ENCODE data around the gene EXOC3L4. TPM values are rescaled to one million over a fixed set of nuclear protein-coding genes. Genes with fewer than 3 reads are reported as not detected.

Gene EXOC3L4
- total RNA-seq, 1 experiment from 2014 or later = not detected

GRCh38 chr14:103144085-103144484, 49.6 kb downstream of the EXOC3L4 start:
- peak; percentile 64 for DNase-seq (ENCODE audit: unreplicated experiment)
- CTCF ChIA-PET = no interaction called here
- Mint-ChIP-seq H3K36me3 (ENCODE audit: insufficient read depth, unreplicated experiment) (no peaks in the 10 kb centered on the region), H3K27ac (ENCODE audit: low read depth, unreplicated experiment) (no peak overlapping the region), H3K4me1 (ENCODE audit: insufficient read depth, unreplicated experiment) (peaks cover 23% of the 10 kb centered on the region), H3K27me3 (ENCODE audit: insufficient read depth, unreplicated experiment) (peaks cover 19% of the 10 kb centered on the region), H3K4me3 (ENCODE audit: unreplicated experiment) (no peak overlapping the region), H3K9me3 (ENCODE audit: unreplicated experiment) (no peaks in the 10 kb centered on the region)
- POLR2A ChIA-PET = interaction anchor here (0.7 to 2.5 kb wide), 2 partner anchors 13 kb away, joined by 3 to 6 read pairs; no protein-coding TSS in a partner anchor
- intact Hi-C loops (cut with micrococcal nuclease) = loop anchor here (5.0 kb wide), 2 partner anchors 37 to 43 kb away; no protein-coding TSS in a partner anchor
- no TSS peak for BruUV-seq (replicated peaks)
- TF ChIP-seq CTCF (IDR thresholded peaks at IDR 0.05; ENCODE audit: unreplicated experiment) = no peak

- intact Hi-C loops (cut with micrococcal nuclease) = no loop called here
- Mint-ChIP-seq H3K4me3 (ENCODE audit: unreplicated experiment) (no peak overlapping the region), H3K9me3 (ENCODE audit: unreplicated experiment) (no peaks in the 10 kb centered on the region), H3K27me3 (ENCODE audit: insufficient read depth, unreplicated experiment) (peaks cover 19% of the 10 kb centered on the region), H3K4me1 (ENCODE audit: insufficient read depth, unreplicated experiment) (peaks cover 12% of the 10 kb centered on the region), H3K36me3 (ENCODE audit: insufficient read depth, unreplicated experiment) (no peaks in the 10 kb centered on the region), H3K27ac (ENCODE audit: low read depth, unreplicated experiment) (no peak overlapping the region)
- ChIA-PET POLR2A (interaction anchor here (1.0 kb wide), 1 partner anchor 9 kb away, joined by 3 read pairs; no protein-coding TSS in a partner anchor), CTCF (interaction anchor here (1.2 kb wide), 1 partner anchor 40 kb away, joined by 4 read pairs; no protein-coding TSS in a partner anchor)
- DNase-seq (ENCODE audit: unreplicated experiment) = no peak
- BruUV-seq (replicated peaks) = no TSS peak
- TF ChIP-seq CTCF (IDR thresholded peaks at IDR 0.05; ENCODE audit: unreplicated experiment) = no peak
Observed at GRCh38 chr14:103146141-103146709, 51.7 kb downstream of the EXOC3L4 start.

GRCh38 chr14:103149351-103150237, 55.1 kb downstream of the EXOC3L4 start:
- ChIA-PET CTCF (interaction anchor here (0.6 to 1.6 kb wide), 3 partner anchors 23 to 104 kb away, joined by 3 to 6 read pairs (median 4); no protein-coding TSS in a partner anchor), POLR2A (interaction anchor here (0.7 to 0.9 kb wide), 2 partner anchors 13 to 19 kb away, joined by 3 to 4 read pairs; no protein-coding TSS in a partner anchor)
- no TSS peak for BruUV-seq (replicated peaks)
- TF ChIP-seq CTCF (IDR thresholded peaks at IDR 0.05; ENCODE audit: unreplicated experiment) = no peak
- Mint-ChIP-seq H3K9me3 (ENCODE audit: unreplicated experiment) (no peaks in the 10 kb centered on the region), H3K27me3 (ENCODE audit: insufficient read depth, unreplicated experiment) (no peaks in the 10 kb centered on the region), H3K4me3 (ENCODE audit: unreplicated experiment) (no peak overlapping the region), H3K4me1 (ENCODE audit: insufficient read depth, unreplicated experiment) (peaks cover under 1% of the 10 kb centered on the region), H3K27ac (ENCODE audit: low read depth, unreplicated experiment) (no peak overlapping the region), H3K36me3 (ENCODE audit: insufficient read depth, unreplicated experiment) (no peaks in the 10 kb centered on the region)
- DNase-seq (ENCODE audit: unreplicated experiment) = no peak
- intact Hi-C loops (cut with micrococcal nuclease) = no loop called here

GRCh38 chr14:103151270-103151945, 56.9 kb downstream of the EXOC3L4 start:
- no TSS peak for BruUV-seq (replicated peaks)
- Mint-ChIP-seq H3K9me3 (ENCODE audit: unreplicated experiment) (no peaks in the 10 kb centered on the region), H3K4me3 (ENCODE audit: unreplicated experiment) (no peak overlapping the region), H3K27me3 (ENCODE audit: insufficient read depth, unreplicated experiment) (no peaks in the 10 kb centered on the region), H3K4me1 (ENCODE audit: insufficient read depth, unreplicated experiment) (no peaks in the 10 kb centered on the region), H3K36me3 (ENCODE audit: insufficient read depth, unreplicated experiment) (no peaks in the 10 kb centered on the region), H3K27ac (ENCODE audit: low read depth, unreplicated experiment) (no peak overlapping the region)
- ChIA-PET POLR2A (no interaction called here), CTCF (interaction anchor here (0.7 kb wide), 1 partner anchor 186 kb away, joined by 3 read pairs; no protein-coding TSS in a partner anchor)
- TF ChIP-seq CTCF (IDR thresholded peaks at IDR 0.05; ENCODE audit: unreplicated experiment) = no peak
- no peak for DNase-seq (ENCODE audit: unreplicated experiment)
- intact Hi-C loops (cut with micrococcal nuclease) = no loop called here
